Vagina (tissue), 2 donors: ENCODE measurements around the gene IGHMBP2. TPM values are rescaled to one million over a fixed set of nuclear protein-coding genes. Genes with fewer than 3 reads are reported as not detected.

Experiments
- DNase-seq, 2 donors: peaks; one replicate each; pipeline ENCODE4 v3.0.0-alpha.2; 2017; ENCODE audit errors: extremely low spot score in 2 of 2
- H3K27ac ChIP-seq: fragments of 200-600 bp; sonication (generic); one replicate; pipeline ENCODE4 v1.5.1; 2019
- H3K27me3 ChIP-seq: fragments of 200-600 bp; sonication (generic); one replicate; pipeline ENCODE4 v1.5.1; 2019
- H3K36me3 ChIP-seq, 2 donors: fragments of 200-600 bp; sonication (generic); one replicate each; pipeline ENCODE4 v1.5.1; 2017 to 2019
- H3K4me1 ChIP-seq: fragments of 200-600 bp; sonication (generic); one replicate; pipeline ENCODE4 v1.5.1; 2019
- H3K4me3 ChIP-seq, 2 donors: fragments of 200-600 bp; sonication (generic); 1 replicate in 1 of 2; 2 replicates in 1 of 2; pipeline ENCODE4 v1.5.1; 2016 to 2019
- H3K9me3 ChIP-seq: fragments of 200-600 bp; sonication (generic); one replicate; pipeline ENCODE4 v1.5.1; 2019
- CTCF ChIP-seq, 3 experiments: fragments of 450-650 bp in 2 of 3; fragments of 200-600 bp in 1 of 3; sonication (generic) in 1 of 3; IDR thresholded peaks; one replicate each; pipeline ENCODE4 v1.5.1; 2017 to 2019; ENCODE audit warnings: antibody characterized with exemption in 3 of 3, mild to moderate bottlenecking in 2 of 3, moderate library complexity in 2 of 3
- POLR2A ChIP-seq, 2 donors: fragments of 450-650 bp; IDR thresholded peaks; one replicate each; pipeline ENCODE4 v1.6.1; 2017; ENCODE audit warnings: antibody characterized with exemption in 2 of 2, mild to moderate bottlenecking in 2 of 2, moderate library complexity in 2 of 2
- POLR2AphosphoS5 ChIP-seq, 2 donors: sonication (generic); formaldehyde crosslinking; IDR thresholded peaks; one replicate each; pipeline ENCODE4 v1.9.0; 2017; ENCODE audit warnings: antibody characterized with exemption in 2 of 2, mild to moderate bottlenecking in 2 of 2, low read depth in 1 of 2; ENCODE audit not compliant: insufficient read depth in 1 of 2
- intact Hi-C: fragments of 100-400 bp; cut with DNase I; formaldehyde crosslinking; loops from one replicate; pipeline ENCODE4 v1.15.1; 2023
- total RNA-seq: library from RNA; depleted of rRNA; stranded (reverse); fragments of >200 nt; gene quantifications from one replicate; pipeline ENCODE4 v1.2.3, GENCODE V29; 2016

The IGHMBP2 gene
- total RNA-seq, 1 donor from 2014 or later: 8.3 TPM

GRCh38 chr11:68938816-68939582, 35.3 kb downstream of the IGHMBP2 start:
- no peak for DNase-seq
- Histone ChIP-seq H3K27me3 (no peaks in the 10 kb centered on the region), H3K9me3 (no peaks in the 10 kb centered on the region), H3K36me3 (peaks cover 4 to 45% of the 10 kb centered on the region in 2 donors), H3K27ac (no peak overlapping the region), H3K4me3 (no peak overlapping the region), H3K4me1 (peaks cover 9% of the 10 kb centered on the region)
- intact Hi-C loops: no loop called here
- TF ChIP-seq CTCF (IDR thresholded peaks at IDR 0.05): no peak
- no peak for TF ChIP-seq POLR2AphosphoS5 (IDR thresholded peaks at IDR 0.05; ENCODE audit: insufficient read depth in 1 of 2, low read depth in 1 of 2)
- no peak for TF ChIP-seq POLR2A (IDR thresholded peaks at IDR 0.05)

- peaks cover 9% of the 10 kb centered on the region for H3K4me1 ChIP-seq
- intact Hi-C loops: no loop called here
- H3K27ac ChIP-seq: no peak overlapping the region
- no peaks in the 10 kb centered on the region for H3K27me3 ChIP-seq
- DNase-seq: no peak
- peaks cover 4 to 36% of the 10 kb centered on the region in 2 donors for H3K36me3 ChIP-seq
- H3K4me3 ChIP-seq: no peak overlapping the region
- H3K9me3 ChIP-seq: no peaks in the 10 kb centered on the region
- TF ChIP-seq POLR2A (IDR thresholded peaks at IDR 0.05) (no peak), POLR2AphosphoS5 (IDR thresholded peaks at IDR 0.05; ENCODE audit: insufficient read depth in 1 of 2, low read depth in 1 of 2) (no peak), CTCF (IDR thresholded peaks at IDR 0.05) (no peak)
These were observed 36.2 kb downstream of the IGHMBP2 start for GRCh38 chr11:68939583-68940555.

- H3K36me3 ChIP-seq: peaks cover 4 to 34% of the 10 kb centered on the region in 2 donors
These were observed 37.1 kb downstream of the IGHMBP2 start for GRCh38 chr11:68940651-68941323.

More at GRCh38 chr11:68940651-68941323, 37.1 kb downstream of the IGHMBP2 start:
- no peak for TF ChIP-seq POLR2A (IDR thresholded peaks at IDR 0.05)
- no peak for TF ChIP-seq POLR2AphosphoS5 (IDR thresholded peaks at IDR 0.05; ENCODE audit: insufficient read depth in 1 of 2, low read depth in 1 of 2)
- no peak for TF ChIP-seq CTCF (IDR thresholded peaks at IDR 0.05)
- H3K9me3 ChIP-seq: no peaks in the 10 kb centered on the region
- intact Hi-C loops: no loop called here
- peak overlapping the region; percentile 51 for H3K27ac ChIP-seq
- DNase-seq: no peak
- H3K4me3 ChIP-seq: no peak overlapping the region
- no peaks in the 10 kb centered on the region for H3K27me3 ChIP-seq
- peaks cover 9% of the 10 kb centered on the region for H3K4me1 ChIP-seq
